HG03575 (cell line): ENCODE measurements around the gene NMNAT3.

Experiments
- ATAC-seq: cut with Tn5 transposase; IDR thresholded peaks from one replicate; pipeline ENCODE4 v1.9.1; 2021; ENCODE audit not compliant: unreplicated experiment, insufficient number of reproducible peaks, low FRiP score; ENCODE audit errors: extremely low read depth

NMNAT3 gene

GRCh38 chr3:139559541-139559940, 118.2 kb downstream of the NMNAT3 start:
- ATAC-seq: no peak

- no peak for ATAC-seq
These were observed 119.2 kb downstream of the NMNAT3 start for GRCh38 chr3:139558351-139559266.

GRCh38 chr3:139557041-139557440, 120.7 kb downstream of the NMNAT3 start:
- no peak for ATAC-seq

GRCh38 chr3:139555249-139555648, 122.5 kb downstream of the NMNAT3 start:
- no peak for ATAC-seq

GRCh38 chr3:139554628-139555027, 123.1 kb downstream of the NMNAT3 start:
- no peak for ATAC-seq

- ATAC-seq: no peak
These were observed 125.0 kb downstream of the NMNAT3 start for GRCh38 chr3:139552632-139553365.

- ATAC-seq: no peak
These were observed 129.0 kb downstream of the NMNAT3 start for GRCh38 chr3:139548801-139549200.

- no peak for ATAC-seq
These were observed 130.1 kb downstream of the NMNAT3 start for GRCh38 chr3:139547666-139548065.

GRCh38 chr3:139546772-139547171, 131.0 kb downstream of the NMNAT3 start:
- ATAC-seq: no peak

- no peak for ATAC-seq
These were observed 136.1 kb downstream of the NMNAT3 start for GRCh38 chr3:139541532-139542288.

- ATAC-seq: no peak
These were observed 136.9 kb downstream of the NMNAT3 start for GRCh38 chr3:139540651-139541531.

GRCh38 chr3:139538733-139539132, 139.0 kb downstream of the NMNAT3 start:
- ATAC-seq: no peak

- ATAC-seq: no peak
These were observed 139.8 kb downstream of the NMNAT3 start for GRCh38 chr3:139537795-139538621.

- no peak for ATAC-seq
These were observed 140.4 kb downstream of the NMNAT3 start for GRCh38 chr3:139537361-139537760.

- ATAC-seq: no peak
These were observed 142.5 kb downstream of the NMNAT3 start for GRCh38 chr3:139534992-139535879.

GRCh38 chr3:139534455-139534812, 143.3 kb downstream of the NMNAT3 start:
- ATAC-seq: no peak
